ENCODE data around the gene COLQ.
"Not testable (repeated sequence)": the region's sequence is repeated elsewhere in the genome, so short reads cannot be mapped to it uniquely, and the experiment has no call there.

DNA sequence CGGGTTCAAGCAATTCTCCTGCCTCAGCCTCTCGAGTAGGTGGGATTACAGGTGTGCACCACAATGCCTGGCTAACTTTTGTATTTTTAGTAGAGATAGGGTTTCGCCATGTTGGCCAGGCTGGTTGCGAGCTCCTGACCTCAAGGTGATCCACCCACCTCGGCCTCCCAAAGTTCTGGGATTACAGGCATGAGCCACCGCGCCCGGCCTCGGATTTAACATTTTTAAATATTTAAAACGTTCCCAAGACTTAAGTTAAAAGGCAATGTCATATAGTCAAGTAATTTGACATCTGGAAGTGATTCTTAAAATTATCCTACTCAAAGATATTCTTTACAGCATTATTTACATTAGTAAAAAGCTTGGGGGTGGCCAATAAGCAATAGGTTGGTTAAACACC, 64.6 kb downstream of the COLQ start:
- TF ChIP-seq, protein P1, sequence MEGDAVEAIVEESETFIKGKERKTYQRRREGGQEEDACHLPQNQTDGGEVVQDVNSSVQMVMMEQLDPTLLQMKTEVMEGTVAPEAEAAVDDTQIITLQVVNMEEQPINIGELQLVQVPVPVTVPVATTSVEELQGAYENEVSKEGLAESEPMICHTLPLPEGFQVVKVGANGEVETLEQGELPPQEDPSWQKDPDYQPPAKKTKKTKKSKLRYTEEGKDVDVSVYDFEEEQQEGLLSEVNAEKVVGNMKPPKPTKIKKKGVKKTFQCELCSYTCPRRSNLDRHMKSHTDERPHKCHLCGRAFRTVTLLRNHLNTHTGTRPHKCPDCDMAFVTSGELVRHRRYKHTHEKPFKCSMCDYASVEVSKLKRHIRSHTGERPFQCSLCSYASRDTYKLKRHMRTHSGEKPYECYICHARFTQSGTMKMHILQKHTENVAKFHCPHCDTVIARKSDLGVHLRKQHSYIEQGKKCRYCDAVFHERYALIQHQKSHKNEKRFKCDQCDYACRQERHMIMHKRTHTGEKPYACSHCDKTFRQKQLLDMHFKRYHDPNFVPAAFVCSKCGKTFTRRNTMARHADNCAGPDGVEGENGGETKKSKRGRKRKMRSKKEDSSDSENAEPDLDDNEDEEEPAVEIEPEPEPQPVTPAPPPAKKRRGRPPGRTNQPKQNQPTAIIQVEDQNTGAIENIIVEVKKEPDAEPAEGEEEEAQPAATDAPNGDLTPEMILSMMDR (optimal IDR thresholded peaks at IDR 0.05 in 1 of 3, IDR thresholded peaks at IDR 0.05 in 1 of 3, conservative IDR thresholded peaks at IDR 0.05 in 1 of 3; ENCODE audit: extremely low read depth in 1 of 3, insufficient read depth in 2 of 3, low read length in 3 of 3) = not testable (repeated sequence)
- TF ChIP-seq EZH2 (IDR thresholded peaks at IDR 0.05; ENCODE audit: low read length) = not testable (repeated sequence)

Data from keratinocyte (primary cell).